ENCODE data around the gene CAMK2D. TPM values are rescaled to one million over a fixed set of nuclear protein-coding genes. Genes with fewer than 3 reads are reported as not detected.
A peak's percentile ranks its signal among the peaks of the same experiment; 100 is the strongest.

The CAMK2D gene
- polyA plus RNA-seq, 3 donors: 71.4 to 80.6 (median 79.8) TPM

- no peak for DNase-seq
These were observed 315.5 kb downstream of the CAMK2D start for GRCh38 chr4:113446019-113446418.

GRCh38 chr4:113445286-113445685 lies 316.3 kb downstream of the CAMK2D start:
- no peak for DNase-seq

GRCh38 chr4:113444386-113444785 lies 317.2 kb downstream of the CAMK2D start:
- no peak for DNase-seq

GRCh38 chr4:113442826-113443225 lies 318.7 kb downstream of the CAMK2D start:
- DNase-seq: no peak

GRCh38 chr4:113440371-113440770 lies 321.2 kb downstream of the CAMK2D start:
- DNase-seq: no peak

GRCh38 chr4:113438596-113438995 lies 322.9 kb downstream of the CAMK2D start:
- DNase-seq: no peak

GRCh38 chr4:113437129-113437528 lies 324.4 kb downstream of the CAMK2D start:
- no peak for DNase-seq

GRCh38 chr4:113436360-113436759 lies 325.2 kb downstream of the CAMK2D start:
- peak; percentile 60 for DNase-seq

GRCh38 chr4:113435893-113436292 lies 325.6 kb downstream of the CAMK2D start:
- no peak for DNase-seq

GRCh38 chr4:113434247-113434587 lies 327.3 kb downstream of the CAMK2D start:
- DNase-seq: no peak

GRCh38 chr4:113433536-113434246 lies 327.8 kb downstream of the CAMK2D start:
- DNase-seq: no peak

GRCh38 chr4:113433116-113433515 lies 328.4 kb downstream of the CAMK2D start:
- no peak for DNase-seq

- DNase-seq: no peak
These were observed 337.9 kb downstream of the CAMK2D start for GRCh38 chr4:113423631-113424030.

GRCh38 chr4:113420938-113421337 lies 340.6 kb downstream of the CAMK2D start:
- no peak for DNase-seq

- DNase-seq: no peak
These were observed 341.9 kb downstream of the CAMK2D start for GRCh38 chr4:113419631-113420030.

- DNase-seq: no peak
These were observed 350.0 kb downstream of the CAMK2D start for GRCh38 chr4:113411496-113411938.

- DNase-seq: no peak
These were observed 350.9 kb downstream of the CAMK2D start for GRCh38 chr4:113410686-113411085.

- no peak for DNase-seq
These were observed 352.4 kb downstream of the CAMK2D start for GRCh38 chr4:113409181-113409580.

- DNase-seq: no peak
These were observed 354.1 kb downstream of the CAMK2D start for GRCh38 chr4:113407409-113407808.

GRCh38 chr4:113406723-113407016 lies 354.9 kb downstream of the CAMK2D start:
- DNase-seq: no peak

- no peak for DNase-seq
These were observed 355.4 kb downstream of the CAMK2D start for GRCh38 chr4:113405874-113406722.

GRCh38 chr4:113404841-113405240 lies 356.7 kb downstream of the CAMK2D start:
- DNase-seq: peak; percentile 48

- DNase-seq: no peak
These were observed 357.4 kb downstream of the CAMK2D start for GRCh38 chr4:113404167-113404571.
